Effector CD8-positive, alpha-beta T cell (primary cell): ENCODE data around the gene NKIRAS2.
A peak's percentile ranks its signal among the peaks of the same experiment; 100 is the strongest.

Experiments
- DNase-seq: peaks from one replicate; lab custom pipeline; 2025; lab: John Stamatoyannopoulos, UW
- total RNA-seq, 4 experiments: gene quantifications; one replicate each; lab custom pipeline; 2026; lab: John Stamatoyannopoulos, UW

NKIRAS2 gene
- 29.1 to 31.7 (median 29.9) reads per million in 4 experiments for total RNA-seq

- peak; percentile 86 for DNase-seq
These were observed at the start of gene NKIRAS2 for GRCh38 chr17:42019509-42020404. TSS of gene NKIRAS2 (plus strand) at chr17:42020090. CDS start at chr17:42021578, 1,488 bp downstream.

GRCh38 chr17:41970901-41971331, 49.0 kb upstream of the NKIRAS2 start:
- DNase-seq, result no peak

GRCh38 chr17:41971721-41972523, 48.0 kb upstream of the NKIRAS2 start:
- DNase-seq, result no peak

- no peak for DNase-seq
These were observed 47.1 kb upstream of the NKIRAS2 start for GRCh38 chr17:41972571-41973407.

- no peak for DNase-seq
These were observed 46.5 kb upstream of the NKIRAS2 start for GRCh38 chr17:41973408-41973811.

GRCh38 chr17:41974031-41974430, 45.9 kb upstream of the NKIRAS2 start:
- no peak for DNase-seq

- no peak for DNase-seq
These were observed 45.2 kb upstream of the NKIRAS2 start for GRCh38 chr17:41974658-41975057.

- DNase-seq, result no peak
These were observed 44.5 kb upstream of the NKIRAS2 start for GRCh38 chr17:41975099-41976083.

GRCh38 chr17:41976142-41976768, 43.6 kb upstream of the NKIRAS2 start:
- DNase-seq, result no peak

GRCh38 chr17:41977991-41978390, 41.9 kb upstream of the NKIRAS2 start:
- no peak for DNase-seq

GRCh38 chr17:41982026-41982760, 37.7 kb upstream of the NKIRAS2 start:
- DNase-seq, result no peak

GRCh38 chr17:41984454-41984853, 35.4 kb upstream of the NKIRAS2 start:
- DNase-seq, result no peak

- no peak for DNase-seq
These were observed 34.0 kb upstream of the NKIRAS2 start for GRCh38 chr17:41985919-41986318.

- DNase-seq, result no peak
These were observed 33.3 kb upstream of the NKIRAS2 start for GRCh38 chr17:41986634-41987033.

- no peak for DNase-seq
These were observed 32.2 kb upstream of the NKIRAS2 start for GRCh38 chr17:41987642-41988041.

GRCh38 chr17:41988418-41988817, 31.5 kb upstream of the NKIRAS2 start:
- no peak for DNase-seq

- DNase-seq, result no peak
These were observed 30.0 kb upstream of the NKIRAS2 start for GRCh38 chr17:41989702-41990419.

GRCh38 chr17:41992576-41992975, 27.3 kb upstream of the NKIRAS2 start:
- no peak for DNase-seq

GRCh38 chr17:41996855-41997164, 23.1 kb upstream of the NKIRAS2 start:
- no peak for DNase-seq
